ENCODE data around the gene CRYGA.

DNA sequence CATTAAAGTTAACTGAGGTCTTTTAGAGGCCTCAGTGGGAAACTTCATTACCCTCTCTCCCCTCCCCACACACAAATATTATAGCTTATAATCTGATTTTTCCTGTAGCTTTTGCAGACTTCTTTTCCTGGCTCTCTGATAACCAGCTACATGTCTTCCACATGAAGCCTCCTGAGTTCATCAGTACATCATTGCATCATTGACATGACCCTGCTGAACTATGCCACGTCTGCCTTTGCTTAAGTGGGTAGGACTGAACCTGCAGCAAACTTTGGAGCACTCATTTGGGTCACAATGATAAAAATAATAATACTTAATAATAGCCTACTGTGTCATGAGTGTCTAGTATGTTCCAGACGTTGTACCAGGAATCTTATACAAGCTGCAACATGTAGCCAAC lies 7.0 kb downstream of the CRYGA start:
- TF ChIP-seq, protein P1, sequence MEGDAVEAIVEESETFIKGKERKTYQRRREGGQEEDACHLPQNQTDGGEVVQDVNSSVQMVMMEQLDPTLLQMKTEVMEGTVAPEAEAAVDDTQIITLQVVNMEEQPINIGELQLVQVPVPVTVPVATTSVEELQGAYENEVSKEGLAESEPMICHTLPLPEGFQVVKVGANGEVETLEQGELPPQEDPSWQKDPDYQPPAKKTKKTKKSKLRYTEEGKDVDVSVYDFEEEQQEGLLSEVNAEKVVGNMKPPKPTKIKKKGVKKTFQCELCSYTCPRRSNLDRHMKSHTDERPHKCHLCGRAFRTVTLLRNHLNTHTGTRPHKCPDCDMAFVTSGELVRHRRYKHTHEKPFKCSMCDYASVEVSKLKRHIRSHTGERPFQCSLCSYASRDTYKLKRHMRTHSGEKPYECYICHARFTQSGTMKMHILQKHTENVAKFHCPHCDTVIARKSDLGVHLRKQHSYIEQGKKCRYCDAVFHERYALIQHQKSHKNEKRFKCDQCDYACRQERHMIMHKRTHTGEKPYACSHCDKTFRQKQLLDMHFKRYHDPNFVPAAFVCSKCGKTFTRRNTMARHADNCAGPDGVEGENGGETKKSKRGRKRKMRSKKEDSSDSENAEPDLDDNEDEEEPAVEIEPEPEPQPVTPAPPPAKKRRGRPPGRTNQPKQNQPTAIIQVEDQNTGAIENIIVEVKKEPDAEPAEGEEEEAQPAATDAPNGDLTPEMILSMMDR (IDR thresholded peaks at IDR 0.05 in 8 of 11, conservative IDR thresholded peaks at IDR 0.05 in 3 of 11): no peak
- TF ChIP-seq POLR2A (IDR thresholded peaks at IDR 0.05): no peak

All from spleen (tissue), 7 donors.